A673 (cell line): ENCODE data around the gene IL20RA.
"Not testable (repeated sequence)": the region's sequence is repeated elsewhere in the genome, so short reads cannot be mapped to it uniquely, and the experiment has no call there.

ENCODE experiments used
- EZH2 ChIP-seq: fragments of 200-600 bp; sonication (generic); IDR thresholded peaks from 2 replicates; pipeline ENCODE4 v1.6.1; 2017; ENCODE audit warnings: borderline replicate concordance, low read depth, mild to moderate bottlenecking, mixed read lengths, antibody characterized with exemption, low read length; ENCODE audit not compliant: poor library complexity, severe bottlenecking
- TF ChIP-seq, protein P1 (sequence below): fragments of 300-800, 200-600 bp; sonication (generic); conservative IDR thresholded peaks from 2 replicates; pipeline ENCODE4 v1.5.1; 2017; ENCODE audit warnings: low read depth, mild to moderate bottlenecking, antibody characterized with exemption, low read length, moderate library complexity, mixed read lengths

DNA sequence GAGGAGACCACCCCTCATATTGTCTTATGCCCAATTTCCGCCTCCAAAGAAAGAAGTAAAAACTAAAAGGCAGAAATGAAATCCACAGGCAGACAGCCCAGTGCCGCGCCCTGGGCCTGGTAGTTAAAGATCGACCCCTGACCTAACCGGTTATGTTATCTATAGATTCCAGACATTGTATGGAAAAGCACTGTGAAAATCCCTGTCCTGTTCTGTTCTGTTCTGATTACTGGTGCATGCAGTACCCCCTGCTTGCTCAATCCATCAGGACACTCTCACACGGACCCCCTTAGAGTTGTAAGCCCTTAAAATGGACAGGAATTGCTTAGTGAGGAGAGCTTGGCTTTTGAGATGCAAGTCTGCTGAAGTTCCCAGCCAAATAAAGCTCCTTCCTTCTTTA is 84.8 kb downstream of the IL20RA start:
- TF ChIP-seq, protein P1, sequence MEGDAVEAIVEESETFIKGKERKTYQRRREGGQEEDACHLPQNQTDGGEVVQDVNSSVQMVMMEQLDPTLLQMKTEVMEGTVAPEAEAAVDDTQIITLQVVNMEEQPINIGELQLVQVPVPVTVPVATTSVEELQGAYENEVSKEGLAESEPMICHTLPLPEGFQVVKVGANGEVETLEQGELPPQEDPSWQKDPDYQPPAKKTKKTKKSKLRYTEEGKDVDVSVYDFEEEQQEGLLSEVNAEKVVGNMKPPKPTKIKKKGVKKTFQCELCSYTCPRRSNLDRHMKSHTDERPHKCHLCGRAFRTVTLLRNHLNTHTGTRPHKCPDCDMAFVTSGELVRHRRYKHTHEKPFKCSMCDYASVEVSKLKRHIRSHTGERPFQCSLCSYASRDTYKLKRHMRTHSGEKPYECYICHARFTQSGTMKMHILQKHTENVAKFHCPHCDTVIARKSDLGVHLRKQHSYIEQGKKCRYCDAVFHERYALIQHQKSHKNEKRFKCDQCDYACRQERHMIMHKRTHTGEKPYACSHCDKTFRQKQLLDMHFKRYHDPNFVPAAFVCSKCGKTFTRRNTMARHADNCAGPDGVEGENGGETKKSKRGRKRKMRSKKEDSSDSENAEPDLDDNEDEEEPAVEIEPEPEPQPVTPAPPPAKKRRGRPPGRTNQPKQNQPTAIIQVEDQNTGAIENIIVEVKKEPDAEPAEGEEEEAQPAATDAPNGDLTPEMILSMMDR, result not testable (repeated sequence)
- TF ChIP-seq EZH2, result not testable (repeated sequence)
